H1 (cell line): ENCODE results near the gene CEP152.

Experiments
- CBX5 ChIP-seq: fragments of 300-800, 300-1000 bp; sonication (generic); IDR thresholded peaks from 2 replicates; pipeline ENCODE4 v1.7.1; 2016; ENCODE audit warnings: antibody characterized with exemption, low read length, low read depth
- CTCF ChIP-seq, 3 experiments: IDR thresholded peaks; 1 replicate in 2 of 3; 2 replicates in 1 of 3; pipeline versions ENCODE4 v1.5.1 to v1.6.1; 2011; ENCODE audit warnings: low read length in 3 of 3, mild to moderate bottlenecking in 3 of 3, inconsistent platforms in 2 of 3, low read depth in 1 of 3, moderate library complexity in 1 of 3; ENCODE audit not compliant: insufficient read depth in 1 of 3; ENCODE audit errors: control extremely low read depth in 1 of 3
- EP300 ChIP-seq, 2 experiments: IDR thresholded peaks; 1 replicate in 1 of 2; 2 replicates in 1 of 2; pipeline ENCODE4 v1.6.1; 2011 to 2012; ENCODE audit warnings: low read depth in 2 of 2, low read length in 2 of 2, mild to moderate bottlenecking in 2 of 2, borderline replicate concordance in 1 of 2, inconsistent platforms in 1 of 2, moderate library complexity in 1 of 2
- JUND ChIP-seq: IDR thresholded peaks from 2 replicates; pipeline ENCODE4 v1.6.1; 2011; ENCODE audit warnings: mild to moderate bottlenecking, improper control_type of control experiment, low read length
- KDM5A ChIP-seq: fragments of 200-600 bp; IDR thresholded peaks from 2 replicates; pipeline ENCODE4 v1.7.1; 2012; ENCODE audit warnings: mild to moderate bottlenecking, low read length, inconsistent platforms, mixed read lengths
- MAX ChIP-seq: IDR thresholded peaks from 2 replicates; pipeline ENCODE4 v1.6.1; 2012; ENCODE audit warnings: inconsistent platforms
- PHF8 ChIP-seq: fragments of 200-600 bp; sonication (generic); conservative IDR thresholded peaks from 2 replicates; pipeline ENCODE4 v1.7.1; 2012; ENCODE audit warnings: low read depth, mild to moderate bottlenecking, inconsistent platforms, low read length, moderate library complexity
- POLR2A ChIP-seq, 2 experiments: IDR thresholded peaks; 1 replicate in 1 of 2; 2 replicates in 1 of 2; pipeline ENCODE4 v1.6.1; 2011; ENCODE audit warnings: low read depth in 2 of 2, low read length in 2 of 2, mild to moderate bottlenecking in 2 of 2; ENCODE audit errors: control extremely low read depth in 1 of 2
- POLR2AphosphoS5 ChIP-seq: IDR thresholded peaks from 2 replicates; pipeline ENCODE4 v1.6.1; 2011; ENCODE audit warnings: low read depth, low read length
- SIN3A ChIP-seq, 2 experiments: IDR thresholded peaks in 1 of 2; conservative IDR thresholded peaks in 1 of 2; 2 replicates each; pipeline ENCODE4 v1.6.1; 2011 to 2012; ENCODE audit warnings: low read length in 2 of 2, improper control_type of control experiment in 1 of 2, low read depth in 1 of 2, mild to moderate bottlenecking in 1 of 2
- SRF ChIP-seq: IDR thresholded peaks from 2 replicates; pipeline ENCODE4 v1.6.1; 2011; ENCODE audit warnings: mild to moderate bottlenecking, low read depth, low read length, moderate library complexity

- TF ChIP-seq CTCF (IDR thresholded peaks at IDR 0.05; ENCODE audit: control extremely low read depth in 1 of 3, insufficient read depth in 1 of 3, low read depth in 1 of 3, low read length in 3 of 3) = no peak
- TF ChIP-seq SIN3A (conservative IDR thresholded peaks at IDR 0.05 in 1 of 2, IDR thresholded peaks at IDR 0.05 in 1 of 2; ENCODE audit: low read depth in 1 of 2, low read length in 2 of 2) = no peak
- TF ChIP-seq PHF8 = no peak
- TF ChIP-seq JUND = no peak
- no peak for TF ChIP-seq KDM5A
- no peak for TF ChIP-seq POLR2A (IDR thresholded peaks at IDR 0.05; ENCODE audit: control extremely low read depth in 1 of 2, low read depth in 2 of 2, low read length in 2 of 2)
- TF ChIP-seq CBX5 = no peak
- no peak for TF ChIP-seq EP300 (IDR thresholded peaks at IDR 0.05; ENCODE audit: borderline replicate concordance in 1 of 2, low read depth in 2 of 2, low read length in 2 of 2)
- no peak for TF ChIP-seq SRF
- TF ChIP-seq POLR2AphosphoS5 = no peak
- TF ChIP-seq MAX = no peak
These were observed 46.1 kb upstream of the CEP152 start for GRCh38 chr15:48856942-48857341.
